ENCODE results near the gene PDE4D.

PDE4D gene

GRCh38 chr5:59051951-59052350 is 841.6 kb downstream of the PDE4D start:
- no peak for DNase-seq

GRCh38 chr5:59049095-59049494 is 844.4 kb downstream of the PDE4D start:
- DNase-seq, result no peak

GRCh38 chr5:59042201-59043055 is 851.1 kb downstream of the PDE4D start:
- DNase-seq, result no peak

GRCh38 chr5:59041355-59041754 is 852.2 kb downstream of the PDE4D start:
- DNase-seq, result no peak

GRCh38 chr5:59040804-59041201 is 852.7 kb downstream of the PDE4D start:
- no peak for DNase-seq

GRCh38 chr5:59040024-59040803 is 853.3 kb downstream of the PDE4D start:
- DNase-seq, result no peak

- DNase-seq, result no peak
These were observed 854.1 kb downstream of the PDE4D start for GRCh38 chr5:59039296-59040023.

- no peak for DNase-seq
These were observed 854.7 kb downstream of the PDE4D start for GRCh38 chr5:59038798-59039295.

- no peak for DNase-seq
These were observed 855.4 kb downstream of the PDE4D start for GRCh38 chr5:59037941-59038797.

- no peak for DNase-seq
These were observed 856.1 kb downstream of the PDE4D start for GRCh38 chr5:59037453-59037852.

- no peak for DNase-seq
These were observed 856.5 kb downstream of the PDE4D start for GRCh38 chr5:59037041-59037440.

GRCh38 chr5:59036274-59036961 is 857.1 kb downstream of the PDE4D start:
- DNase-seq, result peak; percentile 19

GRCh38 chr5:59035681-59036080 is 857.8 kb downstream of the PDE4D start:
- peak; percentile 87 for DNase-seq

GRCh38 chr5:59034498-59035186 is 858.9 kb downstream of the PDE4D start:
- DNase-seq, result peak; percentile 36

GRCh38 chr5:59027145-59027907 is 866.2 kb downstream of the PDE4D start:
- DNase-seq, result no peak

- no peak for DNase-seq
These were observed 867.8 kb downstream of the PDE4D start for GRCh38 chr5:59025734-59026133.

GRCh38 chr5:59021837-59022514 is 871.5 kb downstream of the PDE4D start:
- peak; percentile 42 for DNase-seq

- DNase-seq, result peak; percentile 76
These were observed 872.2 kb downstream of the PDE4D start for GRCh38 chr5:59021286-59021673.

GRCh38 chr5:59020611-59021285 is 872.8 kb downstream of the PDE4D start:
- DNase-seq, result no peak
